Measurements from ENCODE around the gene PPM1D.
"Not testable (repeated sequence)": the region's sequence is repeated elsewhere in the genome, so short reads cannot be mapped to it uniquely, and the experiment has no call there.

PPM1D gene

DNA sequence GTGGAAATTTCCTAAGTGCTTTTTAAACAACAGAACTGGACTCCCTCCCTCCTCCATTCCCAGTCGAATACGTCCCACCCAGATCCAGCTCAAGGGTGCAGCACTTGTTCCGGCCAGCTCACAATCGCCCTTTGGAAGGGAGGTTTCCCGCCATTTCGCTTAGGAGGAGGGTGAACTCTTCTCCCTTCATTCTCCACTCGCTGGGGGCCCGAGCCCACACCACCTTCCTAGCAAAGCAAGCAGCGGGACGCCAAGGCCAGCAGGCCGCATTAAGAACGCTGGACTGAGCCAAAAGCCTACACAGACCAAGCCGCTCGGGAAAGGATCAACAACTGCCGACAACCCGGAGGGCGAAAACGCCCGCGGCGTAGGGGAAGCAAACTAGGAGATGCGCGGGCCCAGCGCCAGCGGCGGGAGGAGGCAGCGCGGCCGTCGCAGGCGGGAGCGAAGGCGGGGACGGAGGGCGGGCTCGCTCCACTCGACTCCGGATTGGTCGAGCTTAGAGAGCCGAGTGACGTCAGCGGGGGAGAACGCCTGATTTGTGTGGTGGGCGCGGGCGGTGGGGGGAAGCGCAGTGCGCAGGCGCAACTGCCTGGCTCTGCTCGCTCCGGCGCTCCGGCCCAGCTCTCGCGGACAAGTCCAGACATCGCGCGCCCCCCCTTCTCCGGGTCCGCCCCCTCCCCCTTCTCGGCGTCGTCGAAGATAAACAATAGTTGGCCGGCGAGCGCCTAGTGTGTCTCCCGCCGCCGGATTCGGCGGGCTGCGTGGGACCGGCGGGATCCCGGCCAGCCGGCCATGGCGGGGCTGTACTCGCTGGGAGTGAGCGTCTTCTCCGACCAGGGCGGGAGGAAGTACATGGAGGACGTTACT, at the start of gene PPM1D:
Gene PPM1D, plus strand, starts transcription at position 574 of the 870 bp plus-strand sequence. Its CDS starts 222 bp downstream, at position 796.
- DNase-seq = peak; percentile 98

DNA sequence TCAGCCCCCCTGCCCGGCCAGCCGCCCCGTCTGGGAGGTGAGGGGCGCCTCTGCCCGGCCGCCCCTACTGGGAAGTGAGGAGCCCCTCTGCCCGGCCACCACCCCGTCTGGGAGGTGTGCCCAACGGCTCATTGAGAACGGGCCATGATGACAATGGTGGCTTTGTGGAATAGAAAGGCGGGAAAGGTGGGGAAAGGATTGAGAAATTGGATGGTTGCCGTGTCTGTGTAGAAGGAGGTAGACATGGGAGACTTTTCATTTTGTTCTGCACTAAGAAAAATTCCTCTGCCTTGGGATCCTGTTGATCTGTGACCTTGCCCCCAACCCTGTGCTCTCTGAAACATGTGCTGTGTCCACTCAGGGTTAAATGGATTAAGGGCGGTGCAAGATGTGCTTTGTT, 47.7 kb upstream of the PPM1D start:
- not testable (repeated sequence) for DNase-seq

DNA sequence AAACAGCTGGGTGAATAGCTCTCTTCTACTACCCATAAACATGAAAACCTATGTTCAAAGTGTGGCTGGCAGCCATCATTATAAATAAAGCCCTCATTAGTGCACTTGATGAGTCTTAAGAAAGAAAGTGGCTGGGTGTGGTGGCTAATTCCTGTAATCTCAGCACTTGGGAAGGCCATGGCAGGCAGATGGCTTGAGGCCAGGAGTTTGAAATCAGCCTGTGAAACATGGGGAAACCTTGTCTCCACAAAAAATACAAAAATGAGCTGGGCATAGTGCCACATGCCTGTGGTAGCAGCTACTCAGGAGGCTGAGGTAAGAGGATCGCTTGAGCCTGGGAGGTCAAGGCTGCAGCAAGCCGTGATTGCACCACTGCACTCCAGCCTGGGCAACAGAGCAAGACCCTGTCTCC, 45.6 kb upstream of the PPM1D start:
- no peak for DNase-seq

DNA sequence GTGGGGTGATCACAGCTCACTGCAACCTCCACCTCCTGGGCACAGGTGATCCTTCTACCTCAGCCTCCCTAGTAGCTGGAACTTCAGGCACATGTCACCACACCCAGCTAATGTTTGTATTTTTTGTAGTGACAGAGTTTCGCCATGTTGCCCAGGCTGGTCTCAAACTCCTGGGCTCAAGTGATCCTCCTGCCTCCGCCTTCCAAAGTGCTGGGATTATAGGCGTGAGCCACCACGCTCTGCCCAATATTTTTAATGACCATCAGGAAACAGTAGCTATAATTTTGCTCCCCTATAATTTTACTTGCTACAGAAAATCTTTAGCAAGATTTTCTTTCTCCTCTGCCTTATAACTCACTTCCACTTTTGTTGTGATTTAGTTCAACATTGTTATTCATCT, 44.2 kb upstream of the PPM1D start:
- no peak for DNase-seq

DNA sequence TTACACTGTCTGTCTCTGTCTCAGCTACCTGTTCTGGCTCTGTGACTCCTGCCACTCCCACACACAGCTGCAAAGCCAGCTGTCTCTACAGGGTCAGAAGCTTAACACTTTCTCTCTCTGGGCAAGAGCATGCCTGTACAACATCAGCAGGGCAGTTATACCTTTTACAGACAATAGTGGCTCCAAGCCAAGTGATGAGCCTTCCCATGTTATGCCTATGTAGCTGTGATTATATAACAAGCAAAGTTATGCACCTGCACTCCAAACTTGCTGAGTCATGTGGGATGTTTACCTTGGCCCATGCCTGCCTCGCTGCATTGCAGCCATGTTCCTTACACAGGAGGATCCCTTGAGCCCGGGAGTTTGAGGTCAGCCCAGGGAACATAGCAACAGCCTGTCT, 42.2 kb upstream of the PPM1D start:
- DNase-seq = no peak

DNA sequence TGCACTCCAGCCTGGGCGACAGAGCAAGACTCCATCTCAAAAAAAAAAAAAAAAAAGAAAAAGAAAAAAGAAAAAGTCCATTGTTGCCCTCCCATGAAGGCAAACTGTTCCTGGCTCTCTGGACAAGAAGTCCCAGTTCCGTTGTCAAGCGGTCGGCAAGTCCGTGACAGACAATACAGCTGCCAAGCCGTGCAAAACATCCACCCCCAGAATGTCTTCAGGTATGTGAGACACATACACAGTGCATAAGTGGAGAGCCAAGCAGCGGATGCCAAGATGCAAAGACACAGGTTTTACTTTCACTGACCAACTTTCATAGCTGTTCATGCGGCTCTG, 40.4 kb upstream of the PPM1D start:
- no peak for DNase-seq

DNA sequence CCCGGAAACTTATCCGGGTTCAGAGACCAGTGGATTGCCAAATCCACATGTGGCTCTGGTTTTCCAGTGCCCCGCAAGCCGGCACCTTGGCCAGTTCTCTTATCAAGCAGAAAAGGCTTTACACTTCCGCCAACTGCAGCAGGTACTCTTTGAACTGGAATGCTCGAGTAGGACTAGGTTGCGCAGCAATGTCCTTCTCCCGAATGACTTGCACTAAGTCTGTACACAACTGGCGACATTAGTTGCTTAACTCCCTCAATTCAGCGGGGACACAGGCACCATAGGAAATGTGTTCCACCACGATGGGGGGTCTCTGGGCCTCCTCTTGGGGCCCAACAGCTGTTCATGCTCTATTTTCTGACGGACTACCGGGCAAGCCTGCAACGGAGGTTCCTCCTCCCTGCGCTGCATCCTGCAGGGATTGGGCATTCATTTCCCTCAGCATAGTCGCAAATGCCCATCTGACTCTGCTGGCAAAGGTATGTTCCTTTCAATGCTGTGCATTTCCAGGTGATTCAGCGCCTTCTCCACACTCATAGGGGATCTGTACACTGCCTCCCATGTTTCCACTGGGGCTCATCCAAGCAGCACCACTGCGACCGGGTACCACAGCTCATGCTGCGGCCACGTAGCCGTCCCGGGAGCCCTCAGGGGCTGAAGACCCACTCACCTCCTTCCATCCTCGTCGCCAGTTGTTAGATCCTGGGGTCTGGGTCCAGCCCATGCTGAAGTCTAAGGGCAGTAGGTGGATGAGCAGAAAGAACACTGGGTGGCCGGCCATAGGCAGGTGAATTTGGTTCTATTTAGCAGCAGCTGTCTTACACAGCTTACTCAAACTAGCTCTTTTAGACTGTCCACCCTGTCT, 39.8 kb upstream of the PPM1D start:
- no peak for DNase-seq

DNA sequence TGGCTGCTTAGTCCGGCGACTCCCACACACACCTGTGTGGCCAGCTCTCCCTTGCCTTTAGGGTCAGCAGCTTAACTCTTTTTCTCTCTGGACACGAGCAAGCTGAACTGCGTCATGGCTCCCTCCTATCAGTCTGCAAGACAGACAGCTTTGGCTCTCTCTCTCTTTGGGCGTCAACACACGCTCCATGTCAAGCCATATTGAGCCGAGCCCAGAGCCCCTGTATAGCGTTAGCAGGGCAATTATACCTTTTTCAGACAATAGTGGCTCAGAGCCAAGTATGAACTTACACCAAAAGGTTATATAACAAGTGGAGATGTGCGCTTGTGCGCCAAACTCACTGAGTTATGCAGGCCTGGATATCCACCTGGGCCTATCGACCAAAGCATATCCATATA, 39.1 kb upstream of the PPM1D start:
- no peak for DNase-seq

DNA sequence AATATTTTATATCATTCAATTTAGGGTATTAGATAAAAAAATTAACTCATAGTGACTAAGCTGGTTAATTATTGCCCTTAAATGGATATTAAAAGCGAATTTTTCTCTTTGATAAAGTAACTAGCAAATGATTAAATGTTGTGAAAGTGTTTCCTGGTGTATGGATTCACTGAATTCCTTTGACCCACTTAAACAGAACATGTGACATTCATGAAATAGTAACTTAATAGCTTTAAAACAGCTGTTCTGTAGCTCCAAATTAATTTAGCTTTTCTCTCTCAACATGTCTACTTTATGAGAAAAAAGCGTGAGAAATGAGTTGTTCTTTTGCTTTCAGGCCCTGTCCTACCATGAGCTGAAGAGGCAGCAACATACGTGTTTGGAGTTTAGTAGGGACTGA, 37.6 kb upstream of the PPM1D start:
- no peak for DNase-seq

DNA sequence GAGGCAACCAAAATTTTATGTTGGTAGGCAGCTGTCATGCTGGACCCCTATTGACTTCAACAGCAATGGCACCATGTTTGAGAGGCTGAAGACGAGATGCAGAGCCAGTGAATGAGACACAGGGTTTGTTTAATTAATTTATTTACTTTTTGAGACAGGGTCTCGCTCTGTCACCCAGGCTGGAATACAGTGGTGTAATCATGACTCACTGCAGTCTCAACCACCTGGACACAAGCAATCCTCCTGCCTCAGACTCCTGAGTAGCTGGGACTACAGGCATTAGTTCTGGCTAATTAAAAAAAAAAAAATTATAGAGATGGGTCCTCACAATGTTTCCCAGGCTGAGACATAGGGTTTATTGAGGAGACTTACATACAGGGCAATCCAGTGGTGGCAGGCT, 36.2 kb upstream of the PPM1D start:
- no peak for DNase-seq

DNA sequence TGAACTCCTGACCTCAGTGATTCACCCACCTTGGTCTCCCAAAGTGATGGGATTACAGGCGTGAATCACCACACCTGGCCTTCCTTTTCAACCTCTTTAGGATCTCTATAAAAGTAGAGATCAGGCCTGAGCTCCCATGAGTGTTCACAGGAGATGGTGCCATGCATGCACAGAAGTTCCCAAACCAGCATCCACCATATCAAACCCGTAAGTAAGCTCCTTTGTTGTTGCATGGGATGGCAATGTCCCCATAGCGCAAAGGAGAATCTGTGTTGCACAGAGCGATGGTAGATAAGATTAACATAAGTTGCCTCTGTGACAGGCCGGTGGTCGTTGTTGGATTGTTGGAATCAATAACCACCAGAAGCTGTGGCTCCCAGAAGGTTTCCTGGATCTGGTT, 34.8 kb upstream of the PPM1D start:
- no peak for DNase-seq

DNA sequence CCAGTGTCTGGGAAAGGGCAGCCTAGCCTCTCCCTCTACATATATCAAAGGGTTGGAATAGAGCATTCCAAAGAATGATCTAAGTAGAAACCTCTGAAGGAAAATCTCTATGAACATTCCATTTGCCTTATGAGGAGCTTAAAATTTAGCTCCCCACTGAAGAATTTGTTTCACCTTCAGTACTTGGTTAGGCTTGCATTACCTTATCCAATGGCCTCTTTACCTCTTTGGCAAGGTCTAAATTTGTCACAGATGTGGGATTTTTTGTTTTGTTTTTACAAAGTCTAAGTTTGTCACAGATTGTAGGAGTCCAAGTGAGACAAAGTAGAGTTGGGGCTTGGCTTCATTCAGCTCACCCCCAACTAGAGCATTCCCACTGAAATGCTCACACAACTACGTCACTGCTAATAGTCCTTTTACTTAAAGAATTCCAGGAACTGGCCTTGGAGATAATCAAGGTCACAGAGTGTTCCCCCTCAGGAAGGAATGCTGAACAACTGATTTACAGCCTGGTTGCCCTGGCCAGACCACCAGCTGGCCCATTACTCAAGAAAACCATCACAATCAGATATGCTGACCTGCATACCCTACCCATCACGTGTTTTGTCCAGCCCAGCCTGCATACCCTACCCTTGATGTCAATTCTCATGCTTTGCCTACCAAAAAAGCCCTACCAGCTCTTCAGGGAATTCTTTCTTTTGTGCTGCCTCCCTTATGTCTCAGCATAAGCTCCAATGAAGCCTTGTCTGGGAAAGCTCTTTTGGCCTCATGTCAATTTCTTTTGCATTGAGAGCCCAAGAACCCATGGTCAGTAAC, 26.5 kb upstream of the PPM1D start:
- no peak for DNase-seq

DNA sequence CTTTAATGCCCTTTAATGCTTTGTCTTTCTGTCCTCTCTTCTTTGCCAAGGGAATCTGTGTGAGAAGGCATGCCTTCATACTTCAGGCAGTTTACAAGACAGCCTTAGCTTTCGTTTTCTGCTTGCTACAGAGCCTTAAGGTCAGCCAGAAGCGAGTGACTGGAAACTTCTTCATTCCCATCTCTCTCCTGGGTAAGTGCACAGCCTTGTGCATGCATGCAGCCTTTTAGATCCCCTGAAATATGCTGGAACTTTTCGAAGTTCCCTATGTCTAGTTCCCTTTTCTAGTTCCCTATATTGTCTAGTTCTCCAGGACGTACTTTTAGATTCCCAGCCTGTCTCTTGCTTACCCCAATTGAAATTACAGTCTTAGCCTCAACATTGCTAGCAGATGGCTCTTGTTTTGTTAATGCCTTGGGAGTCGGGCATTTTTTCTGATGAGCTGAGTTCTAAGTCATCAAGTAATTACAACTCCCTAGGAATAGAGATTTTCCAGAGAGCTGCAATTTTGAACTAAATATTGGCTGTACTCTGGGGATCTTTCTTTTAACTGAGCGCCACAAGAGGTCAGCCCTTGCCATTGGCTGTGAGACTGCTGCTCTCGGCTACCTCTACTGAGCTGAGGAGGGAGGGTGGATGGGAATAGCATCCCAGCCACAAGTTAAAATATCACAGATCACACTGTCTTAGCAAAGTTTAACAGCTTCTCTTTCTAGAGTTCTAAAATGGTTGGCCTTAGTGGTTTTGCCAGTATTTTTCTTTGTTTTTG, 22.7 kb upstream of the PPM1D start:
- no peak for DNase-seq

DNA sequence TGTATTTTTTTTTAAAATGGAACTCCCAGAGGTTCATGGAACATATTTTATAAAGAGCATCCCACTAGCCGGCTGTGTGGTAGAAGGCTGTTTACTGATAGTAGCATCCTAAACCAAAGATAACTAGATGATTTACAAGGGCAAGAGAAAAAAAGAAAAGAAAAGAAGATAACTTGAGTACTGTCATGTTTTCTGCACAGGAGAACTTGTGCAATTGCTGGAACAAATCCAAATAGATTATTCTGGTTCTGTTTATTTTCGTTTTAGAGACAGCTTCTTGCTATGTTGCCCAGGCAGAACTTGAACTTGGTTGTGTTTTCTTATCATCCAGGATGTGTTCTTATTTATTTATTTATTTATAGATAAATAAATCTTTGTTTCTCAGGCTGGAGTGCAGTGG, 20.9 kb upstream of the PPM1D start:
- DNase-seq = no peak

DNA sequence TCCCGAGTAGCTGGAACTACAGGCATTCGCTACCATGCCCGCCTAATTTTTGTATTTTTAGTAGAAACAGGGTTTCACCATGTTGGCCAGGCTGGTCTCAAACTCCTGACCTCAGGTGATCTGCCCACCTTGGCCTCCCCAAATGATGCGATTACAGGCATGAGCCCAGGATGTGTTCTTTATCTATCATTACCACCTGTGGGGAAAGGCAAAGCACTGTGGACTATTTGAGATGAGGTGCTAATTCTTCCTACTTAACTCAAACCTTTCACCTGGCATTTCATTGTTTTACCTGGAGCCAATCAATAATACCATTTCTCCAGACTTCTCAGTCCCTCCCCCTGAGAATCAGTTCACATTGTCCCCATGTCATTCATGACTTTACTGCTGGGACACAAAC, 20.4 kb upstream of the PPM1D start:
- DNase-seq = no peak

DNA sequence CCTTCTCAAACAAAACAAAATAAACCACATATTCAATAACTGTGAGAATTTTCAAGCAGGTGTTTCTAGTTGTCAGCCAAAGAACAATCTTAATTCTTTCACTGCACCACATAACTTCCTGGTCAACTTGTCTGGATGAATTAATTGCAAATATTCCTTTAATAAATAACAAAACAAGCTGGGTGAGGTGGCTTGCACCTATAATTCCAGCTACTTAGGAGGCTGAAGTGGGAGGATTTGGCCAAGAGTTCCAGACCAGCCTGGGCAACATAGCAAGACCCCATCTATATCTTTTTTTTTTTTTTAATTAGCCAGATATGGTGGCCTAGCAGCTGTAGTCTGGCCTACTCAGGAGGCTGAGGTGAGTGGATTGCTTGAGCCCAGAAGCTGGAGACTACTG, 17.0 kb upstream of the PPM1D start:
- DNase-seq = no peak

DNA sequence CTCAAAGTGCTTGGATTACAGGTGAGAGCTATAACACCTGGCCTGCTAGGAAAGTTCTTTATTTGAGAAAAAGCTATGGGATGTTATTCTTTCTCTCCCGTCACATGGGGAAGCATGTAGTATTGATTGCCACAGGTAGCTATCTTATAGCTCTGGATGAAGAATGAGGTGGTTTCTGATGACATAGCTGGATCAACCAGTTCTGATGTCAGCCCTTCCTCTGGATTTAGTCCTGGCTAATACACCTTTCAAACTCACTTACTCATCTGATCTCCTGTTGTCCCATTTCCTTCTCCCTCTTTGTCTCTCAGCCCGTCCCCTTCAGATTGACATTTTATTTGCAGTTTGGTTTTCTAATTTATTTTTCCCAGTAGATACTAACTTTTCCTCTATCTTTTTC, 14.1 kb upstream of the PPM1D start:
- DNase-seq = no peak

DNA sequence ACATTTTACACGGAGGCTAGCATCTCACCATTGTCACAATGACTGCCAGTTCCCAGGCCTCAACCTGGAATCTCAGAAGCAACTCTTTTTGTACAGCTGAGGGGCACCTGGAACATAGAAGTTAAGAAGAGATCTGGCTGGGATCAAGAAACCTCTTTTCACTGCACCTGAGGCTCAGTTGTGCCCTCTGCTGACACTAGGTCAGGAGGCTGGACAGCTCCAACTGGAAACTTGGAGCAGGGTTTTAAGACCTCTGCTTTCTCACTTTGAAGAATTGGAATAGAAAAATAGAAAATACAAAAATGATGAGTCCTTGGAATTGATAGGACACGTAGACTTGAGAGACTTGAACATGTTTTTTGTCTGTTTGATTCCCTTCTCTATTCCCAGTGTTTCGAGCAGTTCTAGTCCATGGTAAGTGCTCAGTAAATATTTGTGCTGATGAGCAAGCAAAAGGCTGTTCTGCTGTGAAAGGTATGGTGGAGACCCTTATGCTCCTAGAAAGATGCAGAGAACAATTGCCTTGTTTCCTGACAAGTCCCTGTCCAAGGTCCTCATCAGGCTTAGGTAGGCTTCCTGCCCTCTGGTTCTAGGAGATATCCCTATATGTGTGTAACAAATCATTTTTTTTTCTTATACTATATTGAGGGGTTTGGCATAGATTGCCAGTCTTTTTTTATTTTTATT, 13.6 kb upstream of the PPM1D start:
- no peak for DNase-seq

DNA sequence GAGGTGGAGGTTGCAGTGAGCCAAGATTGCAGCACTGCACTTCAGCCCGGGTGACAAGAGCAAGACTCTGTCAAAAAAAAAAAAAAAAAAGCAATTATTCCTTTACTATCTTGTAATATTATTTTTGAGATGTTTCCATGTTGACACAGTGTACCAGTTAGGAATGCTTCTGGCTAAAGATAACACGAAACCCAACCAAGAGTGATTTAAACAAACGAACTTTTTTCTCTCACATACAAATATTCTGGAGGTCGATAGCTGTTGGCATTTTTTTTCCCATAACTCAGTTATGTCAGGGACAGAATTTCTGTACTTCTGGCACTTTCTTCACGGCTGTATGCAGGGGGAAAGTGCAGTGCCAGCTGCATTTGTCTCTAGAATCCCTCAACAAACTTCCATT, 9.9 kb upstream of the PPM1D start:
- DNase-seq = no peak

DNA sequence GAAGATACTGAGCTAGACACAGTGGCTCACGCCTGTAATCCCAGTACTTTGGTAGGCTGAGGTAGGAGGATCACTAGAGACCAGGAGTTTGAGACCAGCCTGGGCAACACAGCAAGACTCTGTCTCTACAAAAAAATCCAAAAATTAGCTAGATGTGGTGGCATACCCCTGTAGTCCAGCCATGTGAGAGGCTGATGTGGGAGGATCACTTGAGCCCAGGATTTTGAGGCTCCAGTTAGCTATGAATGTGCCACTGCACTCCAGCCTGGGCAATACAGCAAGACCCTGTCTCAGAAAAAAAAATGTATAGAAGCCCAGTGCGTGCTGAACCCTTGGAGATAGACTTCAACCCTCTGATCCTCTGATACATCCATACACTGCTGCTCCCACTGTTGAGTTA, 7.2 kb upstream of the PPM1D start:
- no peak for DNase-seq

DNA sequence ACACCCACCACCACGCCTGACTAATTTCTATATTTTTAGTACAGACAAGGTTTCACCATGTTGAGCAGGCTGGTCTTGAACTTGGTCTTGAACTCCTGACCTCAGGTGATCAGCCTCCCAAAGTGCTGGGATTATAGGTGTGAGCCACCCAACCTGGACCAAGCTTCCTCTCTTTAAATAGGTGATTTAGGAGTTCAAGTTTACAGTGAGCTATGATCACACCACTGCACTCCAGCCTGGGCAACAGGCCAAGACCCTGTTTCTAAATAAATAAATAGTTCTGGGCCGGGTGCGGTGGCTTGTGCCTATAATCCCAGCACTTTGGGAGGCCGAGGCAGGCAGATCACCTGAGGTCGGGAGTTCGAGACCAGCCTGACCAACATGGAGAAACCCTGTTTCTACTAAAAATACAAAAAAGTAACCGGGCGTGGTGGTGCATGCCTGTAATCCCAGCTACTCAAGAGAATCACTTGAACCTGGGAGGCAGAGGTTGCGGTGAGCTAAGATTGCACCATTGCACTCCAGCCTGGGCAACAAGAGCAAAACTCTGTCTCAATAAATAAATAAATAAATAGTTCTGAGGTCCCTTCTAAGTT, 6.5 kb upstream of the PPM1D start:
- not testable (repeated sequence) for DNase-seq

DNA sequence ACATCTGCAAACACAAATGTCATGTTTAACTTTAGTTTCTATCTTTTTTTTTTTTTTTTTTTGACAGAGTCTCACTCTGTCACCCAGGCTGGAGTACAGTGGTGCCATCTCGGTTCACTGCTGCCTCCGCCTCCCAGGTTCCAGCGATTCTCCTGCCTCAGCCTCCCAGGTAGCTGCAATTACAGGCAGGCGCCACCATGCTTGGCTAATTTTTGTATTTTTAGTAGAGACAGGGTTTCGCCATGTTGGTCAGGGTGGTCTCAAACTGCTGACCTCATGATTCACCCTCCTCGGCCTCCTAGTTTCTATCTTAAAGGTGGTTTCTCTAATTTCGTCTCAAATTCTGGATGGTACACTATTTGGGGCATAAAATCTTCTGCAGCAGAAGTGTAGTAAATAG, 5.8 kb upstream of the PPM1D start:
- DNase-seq = not testable (repeated sequence)

Measured in activated CD4-positive, alpha-beta T cell treated with anti-CD3 and anti-CD28 coated beads, Interleukin-2, amount 50 U/mL, for 1 hour (primary cell).